ENCODE results near the gene TFCP2L1. TPM values are rescaled to one million over a fixed set of nuclear protein-coding genes. Genes with fewer than 3 reads are reported as not detected.

Gene TFCP2L1
- polyA plus RNA-seq, 1 experiment: 0.01 TPM

DNA sequence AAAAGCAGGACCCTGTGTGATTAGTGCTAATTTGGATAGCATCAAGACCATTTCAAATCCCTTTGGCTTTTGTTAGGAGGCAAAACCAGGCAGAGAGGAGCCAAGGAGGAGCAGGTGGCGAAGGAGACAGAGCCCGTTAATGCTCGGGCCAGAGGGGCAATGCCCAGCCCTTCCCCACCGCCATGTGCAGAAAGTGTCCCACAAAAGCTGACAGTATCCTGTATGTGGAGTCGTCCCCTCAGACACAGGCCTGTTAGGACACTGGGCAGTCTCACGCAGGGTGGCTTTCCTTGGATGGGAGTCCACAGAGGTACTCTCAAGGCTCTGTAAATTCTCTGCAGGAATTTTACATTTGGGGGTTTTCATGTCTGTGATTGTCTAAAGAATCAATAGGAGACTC, 44.8 kb upstream of the TFCP2L1 start:
- TF ChIP-seq CTCF (IDR thresholded peaks at IDR 0.05; ENCODE audit: insufficient read depth, low read depth, low read length): no peak
- Histone ChIP-seq H3K4me3 (ENCODE audit: low read depth, low read length) (no peak overlapping the region), H3K27me3 (ENCODE audit: control insufficient read depth, insufficient read depth, low read length) (no peaks in the 10 kb centered on the region), H3K36me3 (ENCODE audit: control insufficient read depth, insufficient read depth, low read length) (no peaks in the 10 kb centered on the region)
- ChIA-PET CTCF (interaction anchor here (1.9 to 2.4 kb wide), 2 partner anchors 9 to 10 kb away, joined by 5 to 7 read pairs; no protein-coding TSS in a partner anchor), POLR2A (no interaction called here)
- no peak for DNase-seq (ENCODE audit: low read depth)

- no peak for DNase-seq (ENCODE audit: low read depth)
- H3K36me3 ChIP-seq (ENCODE audit: control insufficient read depth, insufficient read depth, low read length): no peaks in the 10 kb centered on the region
- POLR2A ChIA-PET: no interaction called here
- no peak for TF ChIP-seq CTCF (IDR thresholded peaks at IDR 0.05; ENCODE audit: insufficient read depth, low read depth, low read length)
- CTCF ChIA-PET: interaction anchor here (0.6 kb wide), 1 partner anchor 205 kb away, joined by 3 read pairs; no protein-coding TSS in a partner anchor
- H3K27me3 ChIP-seq (ENCODE audit: control insufficient read depth, insufficient read depth, low read length): peaks cover under 1% of the 10 kb centered on the region; the same call in 1 of the 2 replicates
- no peak overlapping the region for H3K4me3 ChIP-seq (ENCODE audit: low read depth, low read length)
These were observed 41.6 kb upstream of the TFCP2L1 start for GRCh38 chr2:121326628-121327027.

- no peak for TF ChIP-seq CTCF (IDR thresholded peaks at IDR 0.05; ENCODE audit: insufficient read depth, low read depth, low read length)
- POLR2A ChIA-PET: no interaction called here
- Histone ChIP-seq H3K4me3 (ENCODE audit: low read depth, low read length) (no peak overlapping the region), H3K36me3 (ENCODE audit: control insufficient read depth, insufficient read depth, low read length) (no peaks in the 10 kb centered on the region), H3K27me3 (ENCODE audit: control insufficient read depth, insufficient read depth, low read length) (peaks cover 2% of the 10 kb centered on the region)
- no peak for DNase-seq (ENCODE audit: low read depth)
- CTCF ChIA-PET: no interaction called here
These were observed 39.6 kb upstream of the TFCP2L1 start for GRCh38 chr2:121324601-121325000.

GRCh38 chr2:121321476-121321875, 36.5 kb upstream of the TFCP2L1 start:
- POLR2A ChIA-PET: no interaction called here
- Histone ChIP-seq H3K4me3 (ENCODE audit: low read depth, low read length) (no peak overlapping the region), H3K27me3 (ENCODE audit: control insufficient read depth, insufficient read depth, low read length) (peaks cover 3% of the 10 kb centered on the region), H3K36me3 (ENCODE audit: control insufficient read depth, insufficient read depth, low read length) (no peaks in the 10 kb centered on the region)
- CTCF ChIA-PET: no interaction called here
- no peak for TF ChIP-seq CTCF (IDR thresholded peaks at IDR 0.05; ENCODE audit: insufficient read depth, low read depth, low read length)
- no peak for DNase-seq (ENCODE audit: low read depth)

DNA sequence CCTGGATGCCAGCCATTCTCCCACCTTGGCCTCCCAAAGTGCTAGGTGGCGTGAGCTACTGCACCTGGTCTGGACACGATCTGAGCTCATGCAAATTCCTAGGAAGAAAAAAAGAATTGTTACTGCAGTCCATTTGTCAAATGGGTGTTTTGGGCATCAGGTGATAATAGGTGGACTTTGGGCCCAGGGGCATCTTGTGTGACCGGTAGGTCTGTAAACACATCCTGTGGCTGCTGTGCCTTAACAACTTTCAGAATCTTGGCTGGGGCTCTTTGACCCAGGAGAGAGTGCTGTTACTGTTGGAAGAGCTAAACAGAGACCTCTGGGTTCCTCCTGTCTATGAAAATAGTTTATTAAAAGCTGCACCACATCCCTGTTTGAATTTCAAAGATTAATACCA, 34.9 kb upstream of the TFCP2L1 start:
- H3K27me3 ChIP-seq (ENCODE audit: control insufficient read depth, insufficient read depth, low read length): peaks cover 5% of the 10 kb centered on the region
- H3K4me3 ChIP-seq (ENCODE audit: low read depth, low read length): no peak overlapping the region
- ChIA-PET CTCF (interaction anchor here (2.3 kb wide), 1 partner anchor 9 kb away, joined by 5 read pairs; no protein-coding TSS in a partner anchor), POLR2A (no interaction called here)
- H3K36me3 ChIP-seq (ENCODE audit: control insufficient read depth, insufficient read depth, low read length): no peaks in the 10 kb centered on the region
- no peak for TF ChIP-seq CTCF (IDR thresholded peaks at IDR 0.05; ENCODE audit: insufficient read depth, low read depth, low read length)
- DNase-seq (ENCODE audit: low read depth): no peak

Measured in BJ (cell line).